K562 (cell line): ENCODE results near the gene EPM2A. TPM values are rescaled to one million over a fixed set of nuclear protein-coding genes. Genes with fewer than 3 reads are reported as not detected.

Experiments used
- ARHGAP35 ChIP-seq: fragments of 450-650 bp; IDR thresholded peaks from 2 replicates; pipeline ENCODE4 v1.6.1; 2018; ENCODE audit not compliant: partially characterized antibody
- ELF4 ChIP-seq: fragments of 450-650 bp; formaldehyde crosslinking; IDR thresholded peaks from 2 replicates; pipeline ENCODE4 v1.4.0; 2022; ENCODE audit warnings: missing genetic modification characterization
- EP300 ChIP-seq: IDR thresholded peaks from 2 replicates; pipeline ENCODE4 v1.6.1; 2012; ENCODE audit warnings: low read length, improper control_type of control experiment
- FOXK1 ChIP-seq: sonication (generic); formaldehyde crosslinking; IDR thresholded peaks from 2 replicates; pipeline ENCODE4 v1.8.0; 2022; ENCODE audit warnings: missing genetic modification reagents, mild to moderate bottlenecking, borderline replicate concordance
- FOXM1 ChIP-seq, 2 experiments: fragments of 450-650 bp in 1 of 2; sonication (generic) in 1 of 2; formaldehyde crosslinking in 1 of 2; IDR thresholded peaks; 2 replicates each; pipeline versions ENCODE4 v1.6.1 to v1.9.0; 2017 to 2022; ENCODE audit warnings: low read depth in 2 of 2, mild to moderate bottlenecking in 2 of 2, missing genetic modification reagents in 1 of 2, moderate library complexity in 1 of 2
- GTF2A2 ChIP-seq: IDR thresholded peaks from 2 replicates; pipeline ENCODE4 v1.6.1; 2016; ENCODE audit warnings: mild to moderate bottlenecking, missing genetic modification characterization, missing compliant biosample characterization
- HMG20A ChIP-seq: fragments of 450-650 bp; formaldehyde crosslinking; conservative IDR thresholded peaks from 2 replicates; pipeline ENCODE4 v1.4.0; 2020; ENCODE audit warnings: mild to moderate bottlenecking, mixed read lengths
- HSF4 ChIP-seq: fragments of 250-450 bp; sonication (Bioruptor Pico); IDR thresholded peaks from 2 replicates; pipeline ENCODE4 v2.1.2; 2022; ENCODE audit warnings: mild to moderate bottlenecking, moderate library complexity, borderline replicate concordance
- KLF1 ChIP-seq: fragments of 450-650 bp; IDR thresholded peaks from 2 replicates; pipeline ENCODE4 v1.6.1; 2016; ENCODE audit warnings: missing genetic modification characterization, missing compliant biosample characterization
- MAFK ChIP-seq: IDR thresholded peaks from 2 replicates; pipeline ENCODE4 v1.6.1; 2011; ENCODE audit warnings: low read length, improper control_type of control experiment
- MITF ChIP-seq: IDR thresholded peaks from 2 replicates; pipeline ENCODE4 v1.6.1; 2014; ENCODE audit warnings: antibody characterized with exemption
- NR2C2 ChIP-seq, 2 experiments: fragments of 200-800 bp in 1 of 2; sonication (Bioruptor generic) in 1 of 2; sonication (generic) in 1 of 2; formaldehyde crosslinking in 1 of 2; IDR thresholded peaks; 2 replicates each; pipeline versions ENCODE4 v1.6.1 to v1.8.0; 2016 to 2022; ENCODE audit warnings: mild to moderate bottlenecking in 1 of 2, missing compliant biosample characterization in 1 of 2, missing genetic modification characterization in 1 of 2, missing genetic modification reagents in 1 of 2
- PML ChIP-seq: IDR thresholded peaks from 2 replicates; pipeline ENCODE4 v1.6.1; 2012; ENCODE audit warnings: low read length, inconsistent platforms
- PURB ChIP-seq: sonication (generic); formaldehyde crosslinking; IDR thresholded peaks from 2 replicates; pipeline ENCODE4 v1.9.0; 2021; ENCODE audit warnings: low read depth, mild to moderate bottlenecking, missing genetic modification reagents
- RFX1 ChIP-seq: fragments of 450-650 bp; IDR thresholded peaks from 2 replicates; pipeline ENCODE4 v1.6.1; 2016; ENCODE audit warnings: mild to moderate bottlenecking, moderate library complexity
- SAP30 ChIP-seq: fragments of 200-600 bp; sonication (generic); IDR thresholded peaks from 2 replicates; pipeline ENCODE4 v1.6.1; 2012; ENCODE audit warnings: borderline replicate concordance, low read depth, mild to moderate bottlenecking, moderate library complexity, low read length, control low read depth, inconsistent platforms; ENCODE audit not compliant: insufficient read depth, poor library complexity, severe bottlenecking
- SMAD1 ChIP-seq: fragments of 150-350 bp; IDR thresholded peaks from 2 replicates; pipeline ENCODE4 v1.6.1; 2014; ENCODE audit warnings: low read length, low read depth; ENCODE audit not compliant: partially characterized antibody
- TBP ChIP-seq: optimal IDR thresholded peaks from 2 replicates; pipeline ENCODE3; 2011; ENCODE audit warnings: low read depth, low read length, improper control_type of control experiment
- ZBTB12 ChIP-seq: fragments of 250-450 bp; sonication (Bioruptor Pico); IDR thresholded peaks from 2 replicates; pipeline ENCODE4 v1.4.0; 2020
- ZNF277 ChIP-seq: fragments of 250-450 bp; sonication (Bioruptor Pico); IDR thresholded peaks from 2 replicates; pipeline ENCODE4 v1.8.0; 2022; ENCODE audit warnings: inconsistent platforms, mild to moderate bottlenecking, moderate library complexity, borderline replicate concordance
- ZNF444 ChIP-seq: fragments of 250-450 bp; sonication (Bioruptor Pico); IDR thresholded peaks from 2 replicates; pipeline ENCODE4 v1.4.0; 2020; ENCODE audit warnings: mild to moderate bottlenecking, moderate library complexity
- ZNF445 ChIP-seq: fragments of 250-450 bp; sonication (Bioruptor Pico); IDR thresholded peaks from 2 replicates; pipeline ENCODE4 v1.4.0; 2020; ENCODE audit warnings: low read depth, mild to moderate bottlenecking, moderate library complexity
- ZZZ3 ChIP-seq: fragments of 450-650 bp; IDR thresholded peaks from 2 replicates; pipeline ENCODE4 v1.6.1; 2016; ENCODE audit warnings: antibody characterized with exemption, mild to moderate bottlenecking, moderate library complexity
- polyA plus RNA-seq, 8 experiments: library from polyadenylated mRNA; depleted of rRNA in 4 of 8; stranded (reverse) in 5 of 8; unstranded in 3 of 8; fragments of >200 nt; fragmentation: Nextera tagmentation in 2 of 8; fragmentation: Illumina TruSeq in 1 of 8; extraction: Ambion mirVana in 2 of 8; extraction: Trizol in 1 of 8; gene quantifications; 2 replicates each; pipeline versions ENCODE4 v1.2.1 to v1.2.3, GENCODE V29; 2011 to 2014; ENCODE audit warnings: inconsistent platforms in 1 of 8, missing spikeins in 1 of 8
- total RNA-seq, 7 experiments: library from RNA; depleted of rRNA in 6 of 7; stranded (reverse); fragments of >200 nt in 6 of 7; fragmentation: Illumina TruSeq in 2 of 7; extraction: Trizol in 2 of 7; gene quantifications; 2 replicates each; pipeline versions ENCODE4 v1.2.1 to v1.2.3, GENCODE V29; 2011 to 2021; ENCODE audit warnings: low replicate concordance in 1 of 7

EPM2A gene
- total and polyA plus RNA-seq, 9 of the 15 experiments (the other 6 are each of a cell fraction or from before 2014, with no cell fraction given): 0.35 to 5.3 (median 2.5) TPM

- TF ChIP-seq KLF1 (tag) (no peak; the same call in 1 of the 2 replicates), MAFK (no peak), FOXM1 (IDR thresholded peaks at IDR 0.05; ENCODE audit: low read depth) (0 out of 2 replicates have a peak, but pooled peaks have one; percentile 19), FOXM1 (CRISPR knock-in tag; IDR thresholded peaks at IDR 0.05; ENCODE audit: low read depth) (0 out of 2 replicates have a peak, but pooled peaks have one; percentile 13), RFX1 (no peak), ZZZ3 (no peak), SMAD1 (no peak), ELF4 (CRISPR knock-in tag) (peak; percentile 81), NR2C2 (CRISPR knock-in tag; IDR thresholded peaks at IDR 0.05) (no peak), NR2C2 (tag; IDR thresholded peaks at IDR 0.05) (peak; percentile 92), MITF (0 out of 2 replicates have a peak, but pooled peaks have one; percentile 2), PML (peak; percentile 69), PURB (CRISPR knock-in tag) (no peak), ZNF444 (CRISPR knock-in tag) (no peak), ARHGAP35 (no peak), HSF4 (CRISPR knock-in tag) (no peak), FOXK1 (CRISPR knock-in tag) (no peak), ZNF445 (CRISPR knock-in tag) (no peak), ZNF277 (no peak), EP300 (no peak), TBP (peak; percentile 82), SAP30 (peak; percentile 45), ZBTB12 (CRISPR knock-in tag) (peak; percentile 65), HMG20A (CRISPR knock-in tag) (no peak), GTF2A2 (tag) (0 out of 2 replicates have a peak, but pooled peaks have one; percentile 44)
Measured at GRCh38 chr6:145734486-145735355, 599 bp downstream of the EPM2A start (continued).
